ENCODE data around the gene NANOS3. TPM values are rescaled to one million over a fixed set of nuclear protein-coding genes. Genes with fewer than 3 reads are reported as not detected.

NANOS3 gene
- total and polyA plus RNA-seq, 2 of the 13 experiments (the other 11 are each of a cell fraction or from before 2014, with no cell fraction given): 0.21 TPM; not detected in 1

GRCh38 chr19:13846557-13847406 is 30.2 kb upstream of the NANOS3 start (continued):
- TF ChIP-seq USF2 (IDR thresholded peaks at IDR 0.05; ENCODE audit: low read depth, low read length) (no peak), USF2 (CRISPR knock-in tag; IDR thresholded peaks at IDR 0.05; ENCODE audit: borderline replicate concordance) (no peak), CAMTA2 (CRISPR knock-in tag; IDR thresholded peaks at IDR 0.05; ENCODE audit: borderline replicate concordance) (no peak), ATF6 (CRISPR knock-in tag; conservative IDR thresholded peaks at IDR 0.05) (no peak), SIX4 (CRISPR knock-in tag; IDR thresholded peaks at IDR 0.05) (peak; percentile 37; the same call in 1 of the 2 replicates), KDM3A (CRISPR knock-in tag; IDR thresholded peaks at IDR 0.05; ENCODE audit: low read depth) (peak; percentile 36; the same call in 1 of the 2 replicates), AHDC1 (CRISPR knock-in tag; IDR thresholded peaks at IDR 0.05; ENCODE audit: borderline replicate concordance) (no peak), ZSCAN20 (CRISPR knock-in tag; IDR thresholded peaks at IDR 0.05; ENCODE audit: borderline replicate concordance) (no peak), FLYWCH1 (CRISPR knock-in tag; IDR thresholded peaks at IDR 0.05) (no peak), HOMEZ (CRISPR knock-in tag; IDR thresholded peaks at IDR 0.05; ENCODE audit: low read depth) (peak; percentile 23; the same call in 1 of the 2 replicates), ZNF557 (CRISPR knock-in tag; IDR thresholded peaks at IDR 0.05) (no peak), TCF7L2 (IDR thresholded peaks at IDR 0.05; ENCODE audit: low read depth, low read length) (peak; percentile 54; the same call in 1 of the 2 replicates), NR2F6 (IDR thresholded peaks at IDR 0.05) (peak; percentile 52; the same call in 1 of the 2 replicates), NR2F6 (CRISPR knock-in tag; IDR thresholded peaks at IDR 0.05) (peak; percentile 67), MTF2 (CRISPR knock-in tag; IDR thresholded peaks at IDR 0.05; ENCODE audit: borderline replicate concordance) (no peak), ADNP (CRISPR knock-in tag; IDR thresholded peaks at IDR 0.05) (no peak), NFIC (IDR thresholded peaks at IDR 0.05; ENCODE audit: low read length) (peak; percentile 49; the same call in 1 of the 2 replicates)

Data from HepG2 (cell line).